Hematopoietic multipotent progenitor cell treated with erythropoietin and hydrocortisone succinate and interleukin-3 and kit ligand, for 4 days (in vitro differentiated cells): Measurements from ENCODE around the gene CA11.
"Not testable (repeated sequence)": the region's sequence is repeated elsewhere in the genome, so short reads cannot be mapped to it uniquely, and the experiment has no call there.

Experiments
- DNase-seq: peaks from one replicate; pipeline ENCODE4 v3.0.0-alpha.2; 2015

Gene CA11

DNA sequence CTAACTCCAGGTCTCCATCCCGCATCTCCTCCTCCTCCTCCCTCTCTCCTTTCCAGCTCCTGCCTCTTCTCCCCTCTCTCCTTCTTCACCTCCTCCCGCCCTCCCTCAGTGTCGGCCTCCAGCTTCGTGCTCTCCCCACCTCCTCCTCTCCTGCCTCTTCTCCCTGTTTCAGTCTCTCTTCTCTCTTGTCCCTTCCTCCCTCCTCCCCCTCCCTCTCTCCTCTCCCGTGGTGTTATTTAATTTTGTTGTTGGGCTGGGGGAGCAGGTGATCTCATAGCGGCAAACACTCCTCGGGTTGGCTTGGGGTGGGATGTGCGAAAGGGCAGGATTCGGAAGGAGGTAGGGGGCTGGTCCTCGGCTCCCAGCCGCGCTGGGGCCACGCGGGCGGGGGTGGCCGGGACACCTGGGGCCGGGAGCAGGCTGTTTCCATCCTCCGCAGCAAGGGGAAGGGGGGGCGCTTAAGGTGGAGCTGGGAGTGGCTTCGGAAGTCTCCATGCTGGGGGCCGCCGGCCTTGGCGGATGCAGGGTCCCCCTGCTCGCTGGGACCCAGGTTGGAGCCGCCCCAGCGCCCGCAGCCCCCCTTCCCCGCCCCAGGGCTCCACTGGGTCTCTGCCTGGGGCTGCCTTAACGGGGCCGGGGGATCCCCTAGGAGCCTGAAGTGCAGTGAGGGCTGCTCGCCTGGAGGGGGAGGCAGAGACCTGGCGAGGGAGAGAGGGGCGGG lies at the start of gene CA11:
Gene CA11 (minus strand): TSS at position 187 of the 721 bp plus-strand sequence. CDS start 555 bp downstream, outside the sequence.
- peak; percentile 95 for DNase-seq

DNA sequence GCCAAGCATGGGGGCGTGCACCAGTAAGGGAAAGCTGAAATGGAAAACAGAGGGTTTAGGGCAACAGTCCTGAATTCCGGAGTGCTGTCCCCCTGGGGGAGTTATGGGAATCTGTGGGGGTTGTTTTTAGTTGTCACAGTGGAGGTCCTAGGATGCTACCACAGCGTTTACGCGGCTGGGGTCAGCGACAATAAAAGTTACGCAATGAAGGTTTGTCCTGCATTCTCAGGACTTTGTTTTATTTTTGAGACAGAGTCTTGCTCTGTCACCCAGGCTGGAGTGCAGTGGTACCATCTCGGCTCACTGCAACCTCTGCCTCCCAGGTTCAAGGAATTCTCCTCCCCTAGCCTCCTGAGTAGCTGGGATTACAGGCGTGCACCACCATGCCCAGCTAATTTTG lies 47.6 kb upstream of the CA11 start:
- DNase-seq, result not testable (repeated sequence)

DNA sequence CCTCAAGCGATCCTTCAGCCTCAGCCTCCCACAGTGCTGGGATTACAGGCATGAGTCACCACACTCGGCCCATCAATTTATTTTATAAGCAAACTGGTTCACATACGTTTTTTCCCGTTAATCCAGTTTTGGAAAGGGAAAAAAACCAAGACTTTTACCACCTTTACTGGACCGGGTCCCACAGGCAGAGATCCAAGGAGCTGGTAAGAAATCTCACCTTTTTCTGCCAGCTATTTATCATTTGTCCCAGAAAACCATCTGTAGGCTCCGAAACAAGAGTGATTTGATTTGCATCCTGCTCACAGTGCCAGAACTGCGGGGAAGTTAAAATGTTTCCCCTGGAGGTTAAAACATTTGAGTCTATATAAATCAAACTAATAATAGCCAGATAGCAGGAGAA lies 43.5 kb upstream of the CA11 start:
- no peak for DNase-seq

DNA sequence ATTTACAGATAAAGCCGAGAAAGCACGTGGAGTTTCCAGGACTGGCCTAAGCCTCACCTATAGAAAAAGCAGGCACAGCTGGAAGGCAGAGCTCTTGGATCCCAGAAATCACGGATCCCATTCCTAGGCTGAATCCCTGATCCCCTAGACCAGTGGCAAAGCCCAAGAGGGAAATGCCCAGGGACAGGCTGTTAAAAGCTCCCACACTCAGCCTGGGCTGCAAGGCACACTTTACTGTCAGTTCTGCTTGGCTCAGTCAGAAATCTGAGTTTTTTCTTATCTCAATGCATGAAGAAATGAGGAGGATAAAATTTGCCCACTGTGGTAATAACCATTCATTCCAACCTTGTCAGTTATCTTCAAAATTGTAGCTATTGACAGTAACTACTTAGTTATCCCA lies 41.8 kb upstream of the CA11 start:
- no peak for DNase-seq

DNA sequence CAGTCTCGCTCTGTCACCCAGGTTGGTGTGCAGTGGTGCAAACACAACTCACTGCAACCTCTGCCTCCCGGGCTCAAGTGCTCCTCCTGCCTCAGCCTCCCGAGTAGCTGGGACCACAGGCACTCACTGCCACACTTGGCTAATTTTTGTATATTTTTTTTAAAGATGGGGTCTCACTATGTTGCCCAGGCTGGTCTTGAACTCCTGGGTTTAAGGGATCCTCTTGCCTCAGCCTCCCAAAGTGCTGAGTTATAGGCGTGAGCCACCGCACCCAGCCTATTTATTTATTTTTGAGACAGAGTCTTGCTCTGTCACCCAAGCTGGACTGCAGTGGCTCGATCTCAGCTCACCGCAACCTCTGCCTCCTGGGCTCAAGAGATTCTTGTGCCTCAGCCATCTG lies 40.6 kb upstream of the CA11 start:
- not testable (repeated sequence) for DNase-seq

DNA sequence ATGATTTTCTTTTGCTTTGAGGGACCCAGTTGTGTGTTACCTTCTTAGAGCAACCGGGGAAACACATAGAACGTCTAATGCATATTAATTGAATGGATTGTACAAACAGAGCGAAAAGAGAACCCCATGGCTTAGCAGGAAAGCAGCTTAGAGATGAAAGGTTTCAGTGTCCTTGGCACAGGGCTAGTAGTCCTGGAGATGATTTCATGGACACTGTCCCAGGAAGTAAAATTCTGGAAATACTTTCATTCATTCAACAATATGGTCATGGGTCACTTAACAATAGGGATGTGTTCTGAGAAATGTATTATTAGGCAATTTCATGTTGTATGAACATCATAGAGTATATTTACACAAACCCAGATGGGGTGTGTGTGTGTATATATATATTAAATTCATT lies 40.1 kb upstream of the CA11 start:
- no peak for DNase-seq

DNA sequence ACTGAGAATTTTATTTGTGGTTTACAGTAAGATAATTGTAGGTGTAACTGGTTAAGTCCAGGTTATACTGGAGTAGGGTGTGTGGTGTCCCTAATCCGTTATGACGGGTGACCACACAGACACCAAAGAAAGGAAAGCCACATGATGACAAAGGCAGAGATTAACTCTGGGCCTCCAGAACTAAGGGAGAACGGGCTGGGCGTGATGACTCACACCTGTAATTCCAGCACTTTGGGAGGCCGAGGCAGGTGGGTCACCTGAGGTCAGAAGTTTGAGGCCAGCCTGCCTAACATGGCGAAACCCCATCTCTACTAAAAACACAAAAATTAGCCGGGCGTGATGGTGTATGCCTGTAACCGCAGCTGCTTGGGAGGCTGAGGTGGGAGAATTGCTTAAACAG lies 39.6 kb upstream of the CA11 start:
- DNase-seq, result no peak

DNA sequence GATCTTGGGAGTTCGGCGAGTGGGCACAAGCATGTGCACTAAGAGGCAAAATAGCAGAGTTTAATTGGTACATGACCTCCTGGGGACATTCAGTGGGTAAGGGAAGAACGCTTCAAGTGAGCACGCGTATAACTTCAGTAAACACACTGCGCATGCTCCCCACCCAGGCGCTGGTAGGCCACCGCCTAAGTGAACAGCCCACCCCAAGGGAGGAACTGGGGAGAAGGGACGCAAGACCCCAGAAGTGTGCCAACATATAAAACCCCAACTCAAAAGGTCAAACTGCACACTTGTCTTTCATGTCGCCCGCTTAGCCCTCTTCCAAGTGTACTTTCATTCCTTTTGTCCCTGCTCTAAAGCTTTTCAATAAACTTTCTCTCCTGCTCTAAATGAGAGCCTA lies 37.4 kb upstream of the CA11 start:
- DNase-seq, result peak; percentile 75

DNA sequence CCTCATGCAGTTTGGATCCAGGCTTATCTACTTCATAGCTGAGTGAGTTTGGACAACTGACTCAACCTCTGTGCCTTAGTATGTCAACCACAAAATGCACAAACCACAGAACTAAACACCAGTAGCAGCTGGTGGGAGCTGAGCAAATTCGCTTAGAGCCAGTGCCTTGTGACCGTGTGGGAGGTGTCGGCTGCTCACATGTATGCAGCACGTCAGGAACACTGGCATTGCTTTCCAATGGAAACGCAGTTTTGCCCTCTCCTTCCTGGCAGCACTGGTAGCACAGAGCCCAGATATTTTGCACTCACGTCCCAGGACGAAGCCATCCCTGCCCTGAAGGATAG lies 35.1 kb upstream of the CA11 start:
- DNase-seq, result peak; percentile 93

DNA sequence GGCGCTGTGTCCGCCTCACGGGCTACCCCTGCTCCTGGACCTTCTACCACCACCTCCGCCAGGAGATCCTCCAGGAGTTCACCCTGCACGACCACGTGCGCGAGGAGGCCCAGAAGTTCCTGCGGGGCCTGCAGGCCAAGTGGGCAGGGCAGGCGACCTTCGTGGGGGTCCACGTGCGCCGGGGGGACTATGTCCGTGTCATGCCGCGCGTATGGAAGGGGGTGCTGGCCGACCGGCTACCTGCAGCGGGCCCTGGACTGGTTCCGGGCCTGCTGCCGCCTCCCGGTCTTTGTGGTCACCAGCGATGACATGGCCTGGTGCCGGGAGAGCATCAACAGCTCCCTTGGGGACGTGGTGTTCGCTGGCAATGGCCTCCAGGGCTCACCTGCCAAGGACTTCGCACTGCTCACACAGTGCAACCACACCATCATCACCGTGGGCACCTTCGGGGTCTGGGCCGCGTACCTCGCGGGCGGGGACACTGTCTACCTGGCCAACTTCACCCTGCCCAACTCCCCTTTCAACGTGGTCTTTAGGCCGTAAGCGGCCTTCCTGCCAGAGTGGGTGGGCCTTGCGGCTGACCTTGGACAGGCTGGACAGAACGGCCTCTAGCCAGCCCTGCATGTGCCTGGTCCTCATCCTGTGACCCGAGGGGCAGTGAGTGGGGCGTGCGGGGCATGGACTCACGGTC lies 34.6 kb upstream of the CA11 start:
- no peak for DNase-seq

DNA sequence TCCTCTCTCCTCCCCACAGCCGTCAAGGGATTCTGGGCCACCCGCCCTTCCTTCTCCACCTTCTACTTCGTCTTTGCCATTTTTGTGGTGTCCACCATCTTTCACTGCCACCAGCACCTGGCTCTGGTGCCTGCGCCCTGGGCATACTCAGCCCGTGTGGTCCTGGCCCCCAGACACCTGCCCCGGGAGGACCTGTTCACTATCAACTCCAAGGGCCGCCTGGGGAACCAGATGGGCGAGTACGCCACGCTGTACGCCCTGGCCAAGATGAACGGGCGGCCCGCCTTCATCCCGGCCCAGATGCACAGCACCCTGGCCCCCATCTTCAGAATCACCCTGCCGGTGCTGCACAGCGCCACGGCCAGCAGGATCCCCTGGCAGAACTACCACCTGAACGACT lies 34.0 kb upstream of the CA11 start:
- not testable (repeated sequence) for DNase-seq

DNA sequence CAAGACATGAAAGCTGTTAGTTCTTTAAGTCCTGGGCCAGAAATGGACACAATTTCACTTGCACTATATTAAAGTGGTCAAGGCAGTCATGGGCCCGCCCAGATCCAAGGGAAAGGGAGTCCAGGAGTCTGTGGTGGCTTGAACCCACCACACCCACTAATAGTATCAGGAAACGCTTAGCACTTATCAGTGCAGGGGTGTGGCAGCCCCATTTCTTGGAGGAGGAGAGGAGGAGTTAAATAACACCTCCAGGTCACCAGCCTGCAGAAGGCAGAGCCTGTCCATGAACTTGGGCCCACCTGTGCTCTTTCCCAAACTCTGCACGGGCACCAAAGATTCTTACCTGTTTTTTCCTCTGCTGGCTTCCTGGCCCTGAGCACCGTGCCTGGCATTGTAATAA lies 32.2 kb upstream of the CA11 start:
- peak; percentile 72 for DNase-seq

DNA sequence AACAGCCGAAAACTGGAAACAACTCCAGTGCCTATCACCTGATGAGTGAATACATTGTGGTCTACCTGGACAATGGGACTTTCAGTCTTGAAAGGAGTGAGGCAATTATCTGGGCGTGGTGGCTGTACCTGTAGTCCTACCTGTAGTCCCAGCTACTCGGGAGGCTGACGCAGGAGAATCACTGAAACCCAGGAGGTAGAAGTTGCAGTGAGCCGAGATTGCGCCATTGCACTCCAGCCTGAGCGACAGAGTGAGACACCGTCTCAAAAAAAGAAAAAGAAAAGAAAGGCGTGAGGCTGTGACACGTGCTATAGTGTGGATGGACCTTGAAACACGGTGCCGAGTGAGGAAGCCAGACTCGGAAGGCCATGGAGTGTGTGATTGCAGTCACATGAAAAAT lies 30.9 kb upstream of the CA11 start:
- DNase-seq, result no peak

DNA sequence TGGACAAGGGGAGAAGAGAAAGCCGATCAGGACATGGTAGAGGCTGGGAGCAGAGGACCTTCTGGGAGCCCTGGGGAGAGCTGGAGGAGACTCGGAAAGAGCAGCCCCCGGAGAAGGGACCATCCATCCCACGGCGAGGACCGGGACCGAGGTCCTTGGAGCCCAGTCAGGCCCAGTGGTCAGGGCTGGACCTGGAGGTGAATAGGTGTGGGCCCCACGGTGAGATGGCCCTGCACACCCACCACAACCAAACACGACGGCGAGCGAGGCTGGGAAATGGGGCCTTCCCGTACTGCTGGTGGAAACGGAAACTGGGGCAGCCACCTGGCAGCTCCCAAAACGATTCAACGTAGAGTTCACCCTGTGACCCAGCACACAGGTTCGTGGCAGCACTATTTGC lies 30.5 kb upstream of the CA11 start:
- no peak for DNase-seq

DNA sequence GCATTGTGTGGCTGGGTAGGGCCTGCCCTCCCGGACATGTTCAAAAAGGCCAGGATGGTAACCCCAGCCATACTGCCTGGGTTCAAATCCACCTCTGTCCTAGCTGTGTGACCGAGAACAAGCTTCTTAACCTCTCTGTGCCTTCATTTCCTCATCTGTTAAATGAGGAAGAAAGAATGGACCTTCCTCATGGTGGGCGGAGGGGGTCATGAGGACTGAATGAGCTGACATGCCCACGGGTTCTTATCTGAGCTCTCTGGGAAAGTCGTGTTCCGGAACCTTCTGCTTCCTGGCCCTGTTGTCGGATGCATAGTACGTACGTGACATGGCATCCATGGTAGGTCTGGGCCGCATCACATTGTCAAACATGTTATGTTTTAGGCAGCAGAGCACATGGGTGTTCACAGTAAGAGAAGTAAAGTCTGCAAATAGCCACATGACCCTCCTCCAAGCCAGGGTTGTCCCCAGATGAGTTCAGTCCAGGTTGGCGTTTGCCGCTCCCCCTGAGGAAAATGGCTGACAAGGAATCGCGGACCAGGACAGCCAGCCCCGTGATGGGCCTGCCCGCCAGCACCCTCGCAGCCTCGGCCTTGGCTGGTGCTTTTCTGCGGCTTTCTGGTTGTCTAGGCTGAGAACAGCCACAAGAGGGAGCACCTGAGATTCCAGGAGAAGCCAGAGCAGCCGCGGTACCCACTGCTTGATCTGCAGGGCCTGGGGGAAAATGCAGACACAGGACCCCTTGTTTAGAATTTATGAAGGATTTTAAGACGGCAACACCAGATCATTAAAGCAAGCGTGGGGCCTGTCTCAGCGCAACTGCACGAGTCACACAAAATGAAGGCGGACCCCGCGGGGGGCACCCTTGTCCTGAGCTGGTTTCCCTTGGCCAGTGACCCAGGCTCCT lies 29.2 kb upstream of the CA11 start:
- peak; percentile 94 for DNase-seq

DNA sequence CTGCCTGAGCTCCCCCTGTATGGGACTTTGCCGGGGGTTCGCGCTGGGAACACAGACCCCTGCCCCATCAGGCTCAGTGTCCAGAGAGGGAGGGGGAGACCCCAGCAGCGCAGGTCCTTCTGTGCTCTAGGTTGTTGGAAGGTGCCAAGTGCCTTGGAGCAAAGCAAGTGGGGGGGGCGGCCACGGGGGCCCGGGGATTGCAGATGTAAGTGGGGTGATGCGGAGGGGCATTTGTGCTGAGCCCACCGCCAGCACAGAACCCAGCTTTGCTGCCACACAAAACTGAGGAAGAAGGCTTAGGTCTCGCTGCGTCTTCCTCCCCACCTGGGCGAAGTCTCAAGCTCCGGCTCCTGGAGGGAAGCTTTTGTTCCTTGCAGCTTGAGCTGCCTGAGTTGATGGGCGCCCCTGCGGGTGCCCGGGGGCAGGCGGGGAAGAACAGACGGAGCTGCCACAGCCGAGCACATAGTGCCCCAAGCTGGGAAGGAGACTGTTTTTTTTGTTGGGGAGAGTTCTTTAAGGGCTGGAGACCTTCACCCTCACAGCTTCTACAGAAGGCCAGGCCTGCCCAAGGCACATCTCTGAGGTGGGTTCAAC lies 28.3 kb upstream of the CA11 start:
- no peak for DNase-seq

DNA sequence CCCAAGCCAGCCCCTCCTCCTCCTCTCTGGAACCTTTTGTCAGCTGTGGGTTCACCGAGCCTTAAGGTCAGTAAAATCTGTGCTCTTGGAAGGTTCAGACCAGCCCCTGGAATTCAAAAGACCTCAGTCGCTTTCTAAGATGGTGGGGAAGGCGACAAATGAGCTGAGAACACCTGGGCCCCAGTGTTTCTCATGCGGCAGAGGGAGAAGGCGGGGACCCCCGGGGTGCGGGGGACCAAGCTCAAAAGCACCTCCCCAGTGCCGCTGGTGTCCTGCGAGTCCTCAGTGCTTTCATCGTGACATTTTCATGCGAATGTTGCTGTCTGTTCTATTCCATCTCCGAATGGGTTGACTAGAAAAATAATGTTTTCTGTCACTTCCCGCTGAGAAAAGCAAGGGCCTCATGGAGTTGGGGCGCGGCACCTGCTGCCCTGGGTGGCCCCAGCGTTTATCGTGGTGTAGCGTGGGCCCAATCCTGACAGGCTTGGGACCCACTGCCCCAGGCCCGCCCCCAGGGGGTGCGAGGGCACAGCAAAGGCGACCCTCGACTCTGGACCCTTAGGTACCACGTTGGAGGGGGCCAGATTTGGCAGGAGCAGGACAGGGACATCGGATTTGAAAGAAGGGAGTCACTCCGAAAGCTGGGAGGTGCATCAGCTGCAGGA lies 27.6 kb upstream of the CA11 start:
- DNase-seq, result no peak

DNA sequence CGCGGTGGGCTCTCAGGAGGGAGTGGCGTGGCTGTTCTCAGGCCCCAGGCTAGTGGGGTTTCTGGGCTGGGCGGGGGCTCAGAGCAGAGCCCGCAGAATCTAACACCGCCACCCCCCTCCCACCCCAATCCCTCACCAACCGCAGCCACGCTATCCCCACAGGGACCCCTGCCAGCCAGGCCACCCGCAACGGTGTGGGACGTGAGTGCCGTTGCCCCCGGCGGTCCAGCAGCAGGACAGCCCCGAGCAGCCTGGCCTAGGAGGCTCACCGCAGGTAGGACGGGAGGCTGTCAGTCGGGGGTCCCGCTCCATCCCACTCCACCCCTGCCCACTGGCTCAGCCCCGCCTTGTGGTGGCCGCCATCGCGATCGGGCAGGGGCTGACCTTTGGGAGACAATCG lies 27.0 kb upstream of the CA11 start, which contains the start of gene NTN5:
Gene NTN5 (minus strand): TSS at position 24 of the 400 bp plus-strand sequence. CDS start 2,031 bp downstream, outside the sequence.
- no peak for DNase-seq

DNA sequence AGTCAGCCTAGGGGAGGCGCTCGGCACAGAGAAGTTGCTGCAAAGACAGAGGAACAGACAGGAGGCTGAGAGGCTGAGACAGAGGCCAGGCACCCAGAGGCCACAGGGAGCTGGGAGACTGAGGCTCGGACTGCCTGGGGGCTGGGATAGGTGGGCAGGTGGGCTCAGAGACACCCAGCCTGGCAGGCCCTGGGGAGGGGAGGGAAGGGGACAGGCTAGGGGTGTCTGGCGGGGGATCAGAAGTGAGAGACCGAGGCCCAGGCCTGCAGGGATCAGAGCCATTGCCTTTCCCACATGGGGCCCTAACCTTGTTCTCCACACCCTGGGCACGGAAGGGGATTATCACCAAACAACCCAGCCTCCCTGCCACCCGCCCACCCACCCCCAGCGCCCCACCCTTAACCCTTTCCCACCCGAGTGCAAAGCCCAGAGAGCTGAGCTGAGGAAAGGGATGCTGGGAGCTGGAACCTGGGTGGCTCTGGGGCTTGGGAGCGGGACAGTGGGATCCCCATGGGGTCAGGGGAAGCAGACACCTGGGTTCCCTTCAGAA lies 25.5 kb upstream of the CA11 start:
- no peak for DNase-seq

DNA sequence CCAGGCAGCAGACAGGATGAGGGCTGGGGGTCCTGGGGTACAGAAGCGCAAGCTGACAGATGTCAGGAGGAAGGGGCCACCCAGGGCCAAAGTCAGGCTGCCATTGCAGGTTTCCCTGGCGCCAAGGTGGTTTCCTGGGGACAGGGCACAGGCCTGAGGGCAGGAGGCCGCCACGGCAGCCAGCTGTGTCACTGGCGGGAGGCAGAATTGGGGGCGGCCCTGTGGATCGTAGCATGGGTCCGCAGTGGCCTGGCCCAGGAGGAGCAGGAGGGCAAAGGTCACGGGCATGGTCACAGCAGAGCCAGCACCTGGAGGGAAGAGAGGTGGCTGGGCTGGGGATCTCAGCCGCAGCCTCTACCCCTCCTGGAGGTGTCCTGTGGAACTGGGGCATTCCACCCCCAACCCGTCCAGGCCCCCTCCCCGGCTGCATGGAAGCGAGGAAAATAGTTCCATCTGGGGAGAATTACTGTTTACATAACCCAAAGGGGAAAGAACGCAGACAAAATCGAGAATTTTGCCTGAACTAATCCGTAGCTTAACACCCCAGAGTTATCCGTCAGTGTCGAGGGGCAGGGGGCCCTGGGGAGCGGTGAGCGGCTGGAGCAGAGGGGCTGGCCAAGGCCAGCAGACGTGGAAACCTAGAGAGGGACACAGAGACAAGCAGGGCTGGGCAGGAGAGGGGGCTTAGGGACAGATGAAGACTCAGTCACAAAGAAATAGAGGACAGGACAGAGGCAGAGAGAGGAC lies 24.9 kb upstream of the CA11 start:
- no peak for DNase-seq

DNA sequence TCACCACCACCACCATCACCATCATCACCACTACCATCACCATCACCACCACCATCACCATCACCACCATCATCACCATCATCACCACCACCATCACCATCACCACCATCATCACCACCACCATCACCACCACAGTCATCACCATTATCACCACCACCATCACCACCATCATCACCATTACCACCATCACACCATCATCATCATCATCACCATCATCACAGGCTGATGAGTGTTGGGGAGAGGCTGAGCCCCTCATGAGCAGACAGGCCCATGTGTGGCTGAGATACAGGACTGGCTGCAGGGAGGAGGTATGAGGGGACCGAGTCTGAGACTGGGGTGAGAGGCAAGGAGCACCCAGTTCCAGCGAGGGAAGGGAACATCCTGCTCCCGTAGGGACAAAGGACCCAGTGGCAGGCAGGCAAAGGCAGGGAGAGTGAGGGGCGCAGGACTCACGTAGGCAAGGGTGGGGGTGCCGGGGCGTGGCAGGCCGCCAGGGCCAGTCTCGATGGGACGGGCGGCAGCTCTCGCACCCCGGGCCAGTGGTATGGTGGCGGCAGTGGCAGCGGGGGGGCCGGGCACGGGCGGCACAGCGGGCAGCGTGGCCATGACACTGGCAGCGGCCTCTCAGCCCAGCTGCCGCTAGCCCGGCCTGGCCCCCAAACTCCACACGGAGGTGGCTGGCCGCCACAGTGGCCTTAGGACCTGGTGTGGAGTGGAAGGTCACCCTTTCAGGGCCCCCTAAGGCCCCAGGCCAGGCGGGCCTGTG lies 24.1 kb upstream of the CA11 start:
- no peak for DNase-seq
